ENCODE results near the gene NEK7.
"Not testable (repeated sequence)": the region's sequence is repeated elsewhere in the genome, so short reads cannot be mapped to it uniquely, and the experiment has no call there.

Gene NEK7

GRCh38 chr1:198173832-198174231, 17.0 kb downstream of the NEK7 start:
- no peak for DNase-seq

- DNase-seq = peak; percentile 29
These were observed 17.5 kb downstream of the NEK7 start for GRCh38 chr1:198174297-198174696.

GRCh38 chr1:198175423-198176170, 18.8 kb downstream of the NEK7 start:
- no peak for DNase-seq

GRCh38 chr1:198176179-198176578, 19.4 kb downstream of the NEK7 start:
- no peak for DNase-seq

GRCh38 chr1:198177546-198177945, 20.7 kb downstream of the NEK7 start:
- no peak for DNase-seq

GRCh38 chr1:198178615-198179014, 21.8 kb downstream of the NEK7 start:
- DNase-seq = no peak

GRCh38 chr1:198179556-198179981, 22.8 kb downstream of the NEK7 start:
- no peak for DNase-seq

GRCh38 chr1:198183605-198184004, 26.8 kb downstream of the NEK7 start:
- no peak for DNase-seq

GRCh38 chr1:198184516-198184915, 27.7 kb downstream of the NEK7 start:
- DNase-seq = no peak

GRCh38 chr1:198185146-198185545, 28.3 kb downstream of the NEK7 start:
- DNase-seq = no peak

- no peak for DNase-seq
These were observed 29.0 kb downstream of the NEK7 start for GRCh38 chr1:198185759-198186158.

GRCh38 chr1:198186916-198187580, 30.2 kb downstream of the NEK7 start:
- DNase-seq = no peak

- no peak for DNase-seq
These were observed 31.3 kb downstream of the NEK7 start for GRCh38 chr1:198187973-198188588.

- DNase-seq = no peak
These were observed 34.3 kb downstream of the NEK7 start for GRCh38 chr1:198191117-198191516.

- DNase-seq = not testable (repeated sequence)
These were observed 37.1 kb downstream of the NEK7 start for GRCh38 chr1:198193871-198194270.

GRCh38 chr1:198196630-198197029, 39.8 kb downstream of the NEK7 start:
- DNase-seq = no peak

- DNase-seq = no peak
These were observed 40.5 kb downstream of the NEK7 start for GRCh38 chr1:198197285-198197684.

- no peak for DNase-seq
These were observed 42.3 kb downstream of the NEK7 start for GRCh38 chr1:198199105-198199504.

- no peak for DNase-seq
These were observed 45.4 kb downstream of the NEK7 start for GRCh38 chr1:198201956-198202784.

- DNase-seq = no peak
These were observed 46.6 kb downstream of the NEK7 start for GRCh38 chr1:198203434-198203833.

GRCh38 chr1:198205016-198205684, 48.4 kb downstream of the NEK7 start:
- no peak for DNase-seq

GRCh38 chr1:198206292-198206691, 49.5 kb downstream of the NEK7 start:
- no peak for DNase-seq

- no peak for DNase-seq
These were observed 54.9 kb downstream of the NEK7 start for GRCh38 chr1:198211696-198212095.

Measured in CD4-positive, alpha-beta T cell treated with Interleukin-15 for 1 hour (primary cell).